SK-N-SH treated with all-trans-retinoic acid at 6 μM for 48 hours (cell line): ENCODE data around the gene CACNA1A.

ENCODE experiments used
- ATAC-seq: fragments of 200-7000 bp; cut with Tn5 transposase; 3 replicates; pipeline ENCODE4 v1.9.1; 2020; ENCODE audit warnings: mild to moderate bottlenecking, moderate library complexity
- ARNTL ChIP-seq: fragments of 450-650 bp; formaldehyde crosslinking; IDR thresholded peaks from 2 replicates; pipeline ENCODE4 v1.5.0; 2020; ENCODE audit warnings: low read depth, mild to moderate bottlenecking, moderate library complexity, borderline replicate concordance
- CSDC2 ChIP-seq: fragments of 250-450 bp; sonication (Bioruptor Pico); IDR thresholded peaks from 2 replicates; pipeline ENCODE4 v1.5.0; 2020; ENCODE audit warnings: mild to moderate bottlenecking, moderate library complexity
- ESRRG ChIP-seq: fragments of 250-450 bp; sonication (Bioruptor Pico); IDR thresholded peaks from 2 replicates; pipeline ENCODE4 v1.6.1; 2021; ENCODE audit warnings: mild to moderate bottlenecking
- ISL1 ChIP-seq: fragments of 250-450 bp; sonication (Bioruptor Pico); IDR thresholded peaks from 2 replicates; pipeline ENCODE4 v2.1.2; 2022; ENCODE audit warnings: mild to moderate bottlenecking, moderate library complexity
- OSR1 ChIP-seq: fragments of 250-450 bp; sonication (Bioruptor Pico); IDR thresholded peaks from 2 replicates; pipeline ENCODE4 v1.8.0; 2022; ENCODE audit warnings: moderate library complexity, mild to moderate bottlenecking, inconsistent platforms
- PPARA ChIP-seq: fragments of 250-450 bp; sonication (Bioruptor Pico); IDR thresholded peaks from 2 replicates; pipeline ENCODE4 v1.5.0; 2020; ENCODE audit warnings: mild to moderate bottlenecking, borderline replicate concordance
- SNAI2 ChIP-seq: fragments of 250-450 bp; sonication (Bioruptor Pico); IDR thresholded peaks from 2 replicates; pipeline ENCODE4 v1.5.0; 2020; ENCODE audit warnings: mild to moderate bottlenecking, moderate library complexity
- TOX ChIP-seq: fragments of 250-450 bp; sonication (Bioruptor Pico); IDR thresholded peaks from 2 replicates; pipeline ENCODE4 v1.8.0; 2021; ENCODE audit warnings: mild to moderate bottlenecking, moderate library complexity, borderline replicate concordance
- ZC3H10 ChIP-seq: fragments of 250-450 bp; sonication (Bioruptor Pico); IDR thresholded peaks from 2 replicates; pipeline ENCODE4 v1.5.1; 2021; ENCODE audit warnings: mild to moderate bottlenecking, moderate library complexity
- ZFP3 ChIP-seq: fragments of 250-450 bp; sonication (Bioruptor Pico); IDR thresholded peaks from 2 replicates; pipeline ENCODE4 v1.5.0; 2020; ENCODE audit warnings: mild to moderate bottlenecking, moderate library complexity
- ZNF565 ChIP-seq: fragments of 450-650 bp; formaldehyde crosslinking; conservative IDR thresholded peaks from 2 replicates; pipeline ENCODE4 v1.5.0; 2020; ENCODE audit warnings: low read depth, mild to moderate bottlenecking, moderate library complexity
- ZNF70 ChIP-seq: fragments of 450-650 bp; formaldehyde crosslinking; IDR thresholded peaks from 2 replicates; pipeline ENCODE4 v1.5.0; 2020; ENCODE audit warnings: mild to moderate bottlenecking, moderate library complexity
- ZNF8 ChIP-seq: fragments of 450-650 bp; formaldehyde crosslinking; IDR thresholded peaks from 2 replicates; pipeline ENCODE4 v1.5.0; 2020; ENCODE audit warnings: mild to moderate bottlenecking, moderate library complexity
- TF ChIP-seq, protein P1 (sequence below): fragments of 250-450 bp; sonication (Bioruptor Pico); IDR thresholded peaks from 2 replicates; pipeline ENCODE4 v1.8.0; 2020; ENCODE audit warnings: mild to moderate bottlenecking, moderate library complexity, borderline replicate concordance
- TF ChIP-seq, protein P2 (sequence below): fragments of 250-450 bp; sonication (Bioruptor Pico); IDR thresholded peaks from 2 replicates; pipeline ENCODE4 v1.8.0; 2021; ENCODE audit warnings: low read depth, mild to moderate bottlenecking, moderate library complexity, borderline replicate concordance
- TF ChIP-seq, protein P3 (sequence below): fragments of 250-450 bp; sonication (Bioruptor Pico); IDR thresholded peaks from 2 replicates; pipeline ENCODE4 v1.5.1; 2021; ENCODE audit warnings: mild to moderate bottlenecking, moderate library complexity
- TF ChIP-seq, protein P4 (sequence below): fragments of 250-450 bp; sonication (Bioruptor Pico); IDR thresholded peaks from 2 replicates; pipeline ENCODE4 v1.5.0; 2020; ENCODE audit warnings: mild to moderate bottlenecking, moderate library complexity
- TF ChIP-seq, protein P5 (sequence below): fragments of 250-450 bp; sonication (Bioruptor Pico); IDR thresholded peaks from 2 replicates; pipeline ENCODE4 v1.5.1; 2020; ENCODE audit warnings: low read depth, mild to moderate bottlenecking, moderate library complexity

CACNA1A gene

DNA sequence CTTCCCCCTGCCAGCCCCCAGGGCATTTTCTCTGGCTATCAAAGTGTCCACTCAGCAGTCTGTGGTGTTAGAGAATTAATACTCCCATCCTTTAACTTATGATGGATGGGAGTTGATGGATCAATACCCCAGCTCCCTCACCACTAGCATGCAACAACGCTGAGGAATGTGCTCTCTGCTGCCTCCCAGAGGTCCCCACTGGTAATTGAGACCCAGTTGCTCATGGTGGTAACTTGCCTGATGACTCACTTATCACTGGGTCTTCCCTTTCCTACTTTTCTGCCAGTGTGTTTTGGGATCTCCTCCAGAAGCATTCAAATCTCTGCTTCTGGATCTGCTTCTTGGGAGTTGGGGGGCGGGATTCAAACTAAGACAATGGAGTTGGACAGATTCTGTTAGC, 20.3 kb upstream of the CACNA1A start:
- ATAC-seq, result no peak

DNA sequence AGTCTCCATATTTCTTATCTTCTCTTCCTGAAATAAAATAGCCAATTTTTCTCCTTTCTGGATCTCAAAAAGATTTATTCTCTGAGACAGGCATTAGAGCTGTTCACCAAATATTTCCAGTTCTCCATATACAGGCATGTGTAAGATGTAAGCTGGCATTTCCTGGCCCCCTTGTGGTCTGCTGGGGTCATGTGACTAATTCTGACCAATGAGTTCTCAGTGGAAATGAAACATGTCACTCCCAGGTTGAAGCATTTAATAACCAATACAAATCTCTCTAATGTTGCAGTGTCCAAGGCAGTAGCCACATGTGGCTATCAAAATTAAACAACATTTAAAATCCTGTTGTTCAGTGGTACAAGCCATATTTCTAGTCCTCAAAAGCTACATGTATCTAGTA, 14.8 kb upstream of the CACNA1A start:
- no peak for ATAC-seq
- TF ChIP-seq OSR1 (CRISPR knock-in tag), result no peak
- no peak for TF ChIP-seq TOX (CRISPR knock-in tag)
- TF ChIP-seq PPARA (CRISPR knock-in tag), result no peak
- TF ChIP-seq ISL1, result no peak
- no peak for TF ChIP-seq ZNF8 (CRISPR knock-in tag)
- TF ChIP-seq, protein P1, sequence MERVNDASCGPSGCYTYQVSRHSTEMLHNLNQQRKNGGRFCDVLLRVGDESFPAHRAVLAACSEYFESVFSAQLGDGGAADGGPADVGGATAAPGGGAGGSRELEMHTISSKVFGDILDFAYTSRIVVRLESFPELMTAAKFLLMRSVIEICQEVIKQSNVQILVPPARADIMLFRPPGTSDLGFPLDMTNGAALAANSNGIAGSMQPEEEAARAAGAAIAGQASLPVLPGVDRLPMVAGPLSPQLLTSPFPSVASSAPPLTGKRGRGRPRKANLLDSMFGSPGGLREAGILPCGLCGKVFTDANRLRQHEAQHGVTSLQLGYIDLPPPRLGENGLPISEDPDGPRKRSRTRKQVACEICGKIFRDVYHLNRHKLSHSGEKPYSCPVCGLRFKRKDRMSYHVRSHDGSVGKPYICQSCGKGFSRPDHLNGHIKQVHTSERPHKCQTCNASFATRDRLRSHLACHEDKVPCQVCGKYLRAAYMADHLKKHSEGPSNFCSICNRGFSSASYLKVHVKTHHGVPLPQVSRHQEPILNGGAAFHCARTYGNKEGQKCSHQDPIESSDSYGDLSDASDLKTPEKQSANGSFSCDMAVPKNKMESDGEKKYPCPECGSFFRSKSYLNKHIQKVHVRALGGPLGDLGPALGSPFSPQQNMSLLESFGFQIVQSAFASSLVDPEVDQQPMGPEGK (CRISPR knock-in tag), result no peak
- TF ChIP-seq, all 23 proteins: peak for 0

More for the DNA sequence above, 20.3 kb upstream of the CACNA1A start:
- TF ChIP-seq CSDC2 (no peak), ZNF8 (CRISPR knock-in tag) (no peak), ARNTL (CRISPR knock-in tag) (no peak), PPARA (CRISPR knock-in tag) (no peak), TOX (CRISPR knock-in tag) (no peak), ESRRG (CRISPR knock-in tag) (no peak), ZFP3 (CRISPR knock-in tag) (no peak), ISL1 (no peak), ZNF565 (no peak), ZC3H10 (CRISPR knock-in tag) (no peak), ZNF70 (CRISPR knock-in tag) (no peak), OSR1 (CRISPR knock-in tag) (no peak)
- TF ChIP-seq, protein P2, sequence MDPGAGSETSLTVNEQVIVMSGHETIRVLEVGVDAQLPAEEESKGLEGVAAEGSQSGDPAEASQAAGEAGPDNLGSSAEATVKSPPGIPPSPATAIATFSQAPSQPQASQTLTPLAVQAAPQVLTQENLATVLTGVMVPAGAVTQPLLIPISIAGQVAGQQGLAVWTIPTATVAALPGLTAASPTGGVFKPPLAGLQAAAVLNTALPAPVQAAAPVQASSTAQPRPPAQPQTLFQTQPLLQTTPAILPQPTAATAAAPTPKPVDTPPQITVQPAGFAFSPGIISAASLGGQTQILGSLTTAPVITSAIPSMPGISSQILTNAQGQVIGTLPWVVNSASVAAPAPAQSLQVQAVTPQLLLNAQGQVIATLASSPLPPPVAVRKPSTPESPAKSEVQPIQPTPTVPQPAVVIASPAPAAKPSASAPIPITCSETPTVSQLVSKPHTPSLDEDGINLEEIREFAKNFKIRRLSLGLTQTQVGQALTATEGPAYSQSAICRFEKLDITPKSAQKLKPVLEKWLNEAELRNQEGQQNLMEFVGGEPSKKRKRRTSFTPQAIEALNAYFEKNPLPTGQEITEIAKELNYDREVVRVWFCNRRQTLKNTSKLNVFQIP (CRISPR knock-in tag), result no peak
- TF ChIP-seq, protein P3, sequence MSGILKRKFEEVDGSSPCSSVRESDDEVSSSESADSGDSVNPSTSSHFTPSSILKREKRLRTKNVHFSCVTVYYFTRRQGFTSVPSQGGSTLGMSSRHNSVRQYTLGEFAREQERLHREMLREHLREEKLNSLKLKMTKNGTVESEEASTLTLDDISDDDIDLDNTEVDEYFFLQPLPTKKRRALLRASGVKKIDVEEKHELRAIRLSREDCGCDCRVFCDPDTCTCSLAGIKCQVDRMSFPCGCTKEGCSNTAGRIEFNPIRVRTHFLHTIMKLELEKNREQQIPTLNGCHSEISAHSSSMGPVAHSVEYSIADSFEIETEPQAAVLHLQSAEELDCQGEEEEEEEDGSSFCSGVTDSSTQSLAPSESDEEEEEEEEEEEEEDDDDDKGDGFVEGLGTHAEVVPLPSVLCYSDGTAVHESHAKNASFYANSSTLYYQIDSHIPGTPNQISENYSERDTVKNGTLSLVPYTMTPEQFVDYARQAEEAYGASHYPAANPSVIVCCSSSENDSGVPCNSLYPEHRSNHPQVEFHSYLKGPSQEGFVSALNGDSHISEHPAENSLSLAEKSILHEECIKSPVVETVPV, result no peak
- TF ChIP-seq, protein P4, sequence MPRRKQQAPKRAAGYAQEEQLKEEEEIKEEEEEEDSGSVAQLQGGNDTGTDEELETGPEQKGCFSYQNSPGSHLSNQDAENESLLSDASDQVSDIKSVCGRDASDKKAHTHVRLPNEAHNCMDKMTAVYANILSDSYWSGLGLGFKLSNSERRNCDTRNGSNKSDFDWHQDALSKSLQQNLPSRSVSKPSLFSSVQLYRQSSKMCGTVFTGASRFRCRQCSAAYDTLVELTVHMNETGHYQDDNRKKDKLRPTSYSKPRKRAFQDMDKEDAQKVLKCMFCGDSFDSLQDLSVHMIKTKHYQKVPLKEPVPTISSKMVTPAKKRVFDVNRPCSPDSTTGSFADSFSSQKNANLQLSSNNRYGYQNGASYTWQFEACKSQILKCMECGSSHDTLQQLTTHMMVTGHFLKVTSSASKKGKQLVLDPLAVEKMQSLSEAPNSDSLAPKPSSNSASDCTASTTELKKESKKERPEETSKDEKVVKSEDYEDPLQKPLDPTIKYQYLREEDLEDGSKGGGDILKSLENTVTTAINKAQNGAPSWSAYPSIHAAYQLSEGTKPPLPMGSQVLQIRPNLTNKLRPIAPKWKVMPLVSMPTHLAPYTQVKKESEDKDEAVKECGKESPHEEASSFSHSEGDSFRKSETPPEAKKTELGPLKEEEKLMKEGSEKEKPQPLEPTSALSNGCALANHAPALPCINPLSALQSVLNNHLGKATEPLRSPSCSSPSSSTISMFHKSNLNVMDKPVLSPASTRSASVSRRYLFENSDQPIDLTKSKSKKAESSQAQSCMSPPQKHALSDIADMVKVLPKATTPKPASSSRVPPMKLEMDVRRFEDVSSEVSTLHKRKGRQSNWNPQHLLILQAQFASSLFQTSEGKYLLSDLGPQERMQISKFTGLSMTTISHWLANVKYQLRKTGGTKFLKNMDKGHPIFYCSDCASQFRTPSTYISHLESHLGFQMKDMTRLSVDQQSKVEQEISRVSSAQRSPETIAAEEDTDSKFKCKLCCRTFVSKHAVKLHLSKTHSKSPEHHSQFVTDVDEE (CRISPR knock-in tag), result no peak
- TF ChIP-seq, protein P1 (CRISPR knock-in tag), result no peak
- TF ChIP-seq, protein P5, sequence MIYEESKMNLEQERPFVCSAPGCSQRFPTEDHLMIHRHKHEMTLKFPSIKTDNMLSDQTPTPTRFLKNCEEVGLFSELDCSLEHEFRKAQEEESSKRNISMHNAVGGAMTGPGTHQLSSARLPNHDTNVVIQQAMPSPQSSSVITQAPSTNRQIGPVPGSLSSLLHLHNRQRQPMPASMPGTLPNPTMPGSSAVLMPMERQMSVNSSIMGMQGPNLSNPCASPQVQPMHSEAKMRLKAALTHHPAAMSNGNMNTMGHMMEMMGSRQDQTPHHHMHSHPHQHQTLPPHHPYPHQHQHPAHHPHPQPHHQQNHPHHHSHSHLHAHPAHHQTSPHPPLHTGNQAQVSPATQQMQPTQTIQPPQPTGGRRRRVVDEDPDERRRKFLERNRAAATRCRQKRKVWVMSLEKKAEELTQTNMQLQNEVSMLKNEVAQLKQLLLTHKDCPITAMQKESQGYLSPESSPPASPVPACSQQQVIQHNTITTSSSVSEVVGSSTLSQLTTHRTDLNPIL (CRISPR knock-in tag), result no peak
- TF ChIP-seq, all 23 proteins: peak for 0

DNA sequence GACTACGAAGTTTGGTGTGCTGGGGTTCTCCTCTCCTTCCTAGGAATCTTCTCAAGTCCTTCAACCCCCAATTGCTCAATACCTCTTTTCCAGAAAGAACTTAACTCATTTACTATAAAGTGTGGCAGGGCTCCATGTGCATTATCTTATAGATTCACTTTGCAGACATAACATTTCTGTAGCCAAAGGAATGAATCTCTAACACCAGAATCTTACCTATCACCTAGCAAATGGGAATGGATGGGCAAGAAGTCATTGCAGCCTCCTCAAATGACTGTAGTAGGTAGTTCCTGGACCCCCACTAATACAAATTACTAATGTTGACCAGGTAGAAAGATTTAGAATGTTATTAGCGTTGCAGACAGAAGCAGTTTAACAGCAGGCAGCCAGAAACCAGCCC, 5.7 kb upstream of the CACNA1A start:
- no peak for ATAC-seq
- TF ChIP-seq SNAI2 (CRISPR knock-in tag) (no peak), PPARA (CRISPR knock-in tag) (no peak), TOX (CRISPR knock-in tag) (no peak), CSDC2 (no peak)
- TF ChIP-seq, protein P2 (CRISPR knock-in tag), result no peak
